Breast epithelium (tissue), 3 donors: Measurements from ENCODE around the gene WNK3.

ENCODE experiments used
- POLR2A ChIP-seq: fragments of 450-650 bp; IDR thresholded peaks from one replicate; pipeline ENCODE4 v1.6.1; 2016; ENCODE audit warnings: antibody characterized with exemption, mild to moderate bottlenecking, moderate library complexity
- POLR2AphosphoS5 ChIP-seq, 3 donors: sonication (generic); formaldehyde crosslinking; IDR thresholded peaks; one replicate each; pipeline ENCODE4 v1.6.1; 2017; ENCODE audit warnings: antibody characterized with exemption in 3 of 3
- TF ChIP-seq, protein P1 (sequence below), 3 donors: fragments of 450-650 bp; IDR thresholded peaks; one replicate each; pipeline ENCODE4 v1.5.1; 2016 to 2017; ENCODE audit warnings: antibody characterized with exemption in 3 of 3, mild to moderate bottlenecking in 3 of 3, moderate library complexity in 3 of 3

DNA sequence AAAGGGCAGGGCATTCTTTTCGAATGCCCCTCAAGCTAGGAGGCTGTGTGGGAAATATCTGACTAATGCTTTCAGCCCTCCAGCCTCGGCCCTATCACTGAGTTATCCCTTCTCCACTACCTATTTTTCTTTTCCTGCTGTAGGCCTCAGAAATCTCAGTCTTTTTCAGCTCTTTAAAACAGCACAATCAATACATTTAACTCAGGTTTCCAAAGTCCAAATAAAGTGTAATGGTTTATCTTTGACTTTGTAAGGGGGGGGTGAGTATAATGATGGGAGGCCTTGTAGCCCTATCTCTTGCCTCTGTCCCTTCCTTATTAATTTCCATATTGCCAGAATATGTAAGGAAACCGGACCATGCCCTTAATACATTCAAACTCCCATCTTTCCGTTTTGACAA, 1.6 kb upstream of the WNK3 start:
- TF ChIP-seq, protein P1, sequence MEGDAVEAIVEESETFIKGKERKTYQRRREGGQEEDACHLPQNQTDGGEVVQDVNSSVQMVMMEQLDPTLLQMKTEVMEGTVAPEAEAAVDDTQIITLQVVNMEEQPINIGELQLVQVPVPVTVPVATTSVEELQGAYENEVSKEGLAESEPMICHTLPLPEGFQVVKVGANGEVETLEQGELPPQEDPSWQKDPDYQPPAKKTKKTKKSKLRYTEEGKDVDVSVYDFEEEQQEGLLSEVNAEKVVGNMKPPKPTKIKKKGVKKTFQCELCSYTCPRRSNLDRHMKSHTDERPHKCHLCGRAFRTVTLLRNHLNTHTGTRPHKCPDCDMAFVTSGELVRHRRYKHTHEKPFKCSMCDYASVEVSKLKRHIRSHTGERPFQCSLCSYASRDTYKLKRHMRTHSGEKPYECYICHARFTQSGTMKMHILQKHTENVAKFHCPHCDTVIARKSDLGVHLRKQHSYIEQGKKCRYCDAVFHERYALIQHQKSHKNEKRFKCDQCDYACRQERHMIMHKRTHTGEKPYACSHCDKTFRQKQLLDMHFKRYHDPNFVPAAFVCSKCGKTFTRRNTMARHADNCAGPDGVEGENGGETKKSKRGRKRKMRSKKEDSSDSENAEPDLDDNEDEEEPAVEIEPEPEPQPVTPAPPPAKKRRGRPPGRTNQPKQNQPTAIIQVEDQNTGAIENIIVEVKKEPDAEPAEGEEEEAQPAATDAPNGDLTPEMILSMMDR (IDR thresholded peaks at IDR 0.05): no peak
- TF ChIP-seq POLR2A (no peak), POLR2AphosphoS5 (IDR thresholded peaks at IDR 0.05) (no peak)
